ENCODE data around the gene ITGA1.

GRCh38 chr5:52998552-52999313, 211.0 kb downstream of the ITGA1 start:
- TF ChIP-seq, protein P1, sequence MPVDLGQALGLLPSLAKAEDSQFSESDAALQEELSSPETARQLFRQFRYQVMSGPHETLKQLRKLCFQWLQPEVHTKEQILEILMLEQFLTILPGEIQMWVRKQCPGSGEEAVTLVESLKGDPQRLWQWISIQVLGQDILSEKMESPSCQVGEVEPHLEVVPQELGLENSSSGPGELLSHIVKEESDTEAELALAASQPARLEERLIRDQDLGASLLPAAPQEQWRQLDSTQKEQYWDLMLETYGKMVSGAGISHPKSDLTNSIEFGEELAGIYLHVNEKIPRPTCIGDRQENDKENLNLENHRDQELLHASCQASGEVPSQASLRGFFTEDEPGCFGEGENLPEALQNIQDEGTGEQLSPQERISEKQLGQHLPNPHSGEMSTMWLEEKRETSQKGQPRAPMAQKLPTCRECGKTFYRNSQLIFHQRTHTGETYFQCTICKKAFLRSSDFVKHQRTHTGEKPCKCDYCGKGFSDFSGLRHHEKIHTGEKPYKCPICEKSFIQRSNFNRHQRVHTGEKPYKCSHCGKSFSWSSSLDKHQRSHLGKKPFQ (tag by site-specific recombination; IDR thresholded peaks at IDR 0.05) = no peak
- TF ChIP-seq, protein P2, sequence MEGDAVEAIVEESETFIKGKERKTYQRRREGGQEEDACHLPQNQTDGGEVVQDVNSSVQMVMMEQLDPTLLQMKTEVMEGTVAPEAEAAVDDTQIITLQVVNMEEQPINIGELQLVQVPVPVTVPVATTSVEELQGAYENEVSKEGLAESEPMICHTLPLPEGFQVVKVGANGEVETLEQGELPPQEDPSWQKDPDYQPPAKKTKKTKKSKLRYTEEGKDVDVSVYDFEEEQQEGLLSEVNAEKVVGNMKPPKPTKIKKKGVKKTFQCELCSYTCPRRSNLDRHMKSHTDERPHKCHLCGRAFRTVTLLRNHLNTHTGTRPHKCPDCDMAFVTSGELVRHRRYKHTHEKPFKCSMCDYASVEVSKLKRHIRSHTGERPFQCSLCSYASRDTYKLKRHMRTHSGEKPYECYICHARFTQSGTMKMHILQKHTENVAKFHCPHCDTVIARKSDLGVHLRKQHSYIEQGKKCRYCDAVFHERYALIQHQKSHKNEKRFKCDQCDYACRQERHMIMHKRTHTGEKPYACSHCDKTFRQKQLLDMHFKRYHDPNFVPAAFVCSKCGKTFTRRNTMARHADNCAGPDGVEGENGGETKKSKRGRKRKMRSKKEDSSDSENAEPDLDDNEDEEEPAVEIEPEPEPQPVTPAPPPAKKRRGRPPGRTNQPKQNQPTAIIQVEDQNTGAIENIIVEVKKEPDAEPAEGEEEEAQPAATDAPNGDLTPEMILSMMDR (tag by site-specific recombination; IDR thresholded peaks at IDR 0.05) = no peak
- TF ChIP-seq REPIN1 (tag by site-specific recombination; IDR thresholded peaks at IDR 0.05; ENCODE audit: low read depth) (no peak), HOXC10 (CRISPR knock-in tag; IDR thresholded peaks at IDR 0.05) (no peak), YY1 (tag by site-specific recombination; IDR thresholded peaks at IDR 0.05) (no peak), GLI4 (tag by site-specific recombination; IDR thresholded peaks at IDR 0.05) (no peak)
